Breast epithelium (tissue), 4 donors: ENCODE measurements around the gene H1-8. TPM values are rescaled to one million over a fixed set of nuclear protein-coding genes. Genes with fewer than 3 reads are reported as not detected.
A peak's percentile ranks its signal among the peaks of the same experiment; 100 is the strongest.

Experiments
- DNase-seq, 2 donors: peaks; one replicate each; pipeline ENCODE4 v3.0.0-alpha.2; 2019; ENCODE audit warnings: low spot score in 2 of 2
- H3K27ac ChIP-seq, 2 donors: fragments of 200-600 bp; sonication (generic) in 1 of 2; one replicate each; pipeline ENCODE4 v1.5.1; 2016 to 2019; ENCODE audit warnings: mild to moderate bottlenecking in 1 of 2
- H3K27me3 ChIP-seq, 2 donors: fragments of 200-600 bp; sonication (generic) in 1 of 2; one replicate each; pipeline versions ENCODE4 v1.5.1 to v1.6.0; 2017 to 2019; ENCODE audit warnings: control low read depth in 1 of 2, mild to moderate bottlenecking in 1 of 2
- H3K36me3 ChIP-seq: fragments of 200-600 bp; one replicate; pipeline ENCODE4 v1.5.1; 2019
- H3K4me1 ChIP-seq, 2 donors: fragments of 200-600 bp; sonication (generic); one replicate each; pipeline ENCODE4 v1.5.1; 2016 to 2019; ENCODE audit warnings: control low read depth in 1 of 2
- H3K4me3 ChIP-seq, 3 donors: fragments of 200-600 bp; sonication (generic); 1 replicate in 2 of 3; 2 replicates in 1 of 3; pipeline ENCODE4 v1.5.1; 2016 to 2019; ENCODE audit warnings: mild to moderate bottlenecking in 3 of 3, moderate library complexity in 2 of 3
- H3K9me3 ChIP-seq, 2 donors: fragments of 200-600 bp; sonication (generic) in 1 of 2; one replicate each; pipeline ENCODE4 v1.5.1; 2016 to 2019; ENCODE audit warnings: control low read depth in 1 of 2
- CTCF ChIP-seq, 3 donors: fragments of 450-650 bp; IDR thresholded peaks; one replicate each; pipeline ENCODE4 v1.5.1; 2016 to 2017; ENCODE audit warnings: antibody characterized with exemption in 3 of 3, mild to moderate bottlenecking in 3 of 3, moderate library complexity in 3 of 3
- POLR2A ChIP-seq: fragments of 450-650 bp; IDR thresholded peaks from one replicate; pipeline ENCODE4 v1.6.1; 2016; ENCODE audit warnings: antibody characterized with exemption, mild to moderate bottlenecking, moderate library complexity
- POLR2AphosphoS5 ChIP-seq, 3 donors: sonication (generic); formaldehyde crosslinking; IDR thresholded peaks; one replicate each; pipeline ENCODE4 v1.6.1; 2017; ENCODE audit warnings: antibody characterized with exemption in 3 of 3
- intact Hi-C: fragments of 100-400 bp; cut with DNase I; formaldehyde crosslinking; loops from one replicate; pipeline ENCODE4 v1.15.1; 2023; ENCODE audit warnings: low total_unique reads
- total RNA-seq, 3 donors: library from RNA; depleted of rRNA; stranded (reverse); fragments of >200 nt; gene quantifications; one replicate each; pipeline ENCODE4 v1.1.0, GENCODE V29; 2016

H1-8 gene
- total RNA-seq, 3 donors from 2014 or later = not detected

GRCh38 chr3:129549805-129550204 is 6.8 kb downstream of the H1-8 start:
- Histone ChIP-seq H3K9me3 (no peaks in the 10 kb centered on the region), H3K4me3 (no peak overlapping the region)

GRCh38 chr3:129552287-129553050 is 9.5 kb downstream of the H1-8 start:
- Histone ChIP-seq H3K27ac (no peak overlapping the region), H3K36me3 (no peaks in the 10 kb centered on the region), H3K27me3 (no peaks in the 10 kb centered on the region), H3K4me3 (no peak overlapping the region), H3K4me1 (no peaks in the 10 kb centered on the region), H3K9me3 (no peaks in the 10 kb centered on the region)
- no peak for TF ChIP-seq POLR2AphosphoS5 (IDR thresholded peaks at IDR 0.05)
- TF ChIP-seq POLR2A = no peak
- no peak for TF ChIP-seq CTCF (IDR thresholded peaks at IDR 0.05)
- no peak for DNase-seq
- intact Hi-C loops = no loop called here

More at GRCh38 chr3:129549805-129550204, 6.8 kb downstream of the H1-8 start:
- intact Hi-C loops = no loop called here
- no peaks in the 10 kb centered on the region for H3K4me1 ChIP-seq
- no peak overlapping the region for H3K27ac ChIP-seq
- DNase-seq = no peak
- no peaks in the 10 kb centered on the region for H3K36me3 ChIP-seq
- TF ChIP-seq POLR2AphosphoS5 (IDR thresholded peaks at IDR 0.05) = no peak
- H3K27me3 ChIP-seq = no peaks in the 10 kb centered on the region

- Histone ChIP-seq H3K9me3 (no peaks in the 10 kb centered on the region), H3K4me3 (no peak overlapping the region), H3K27me3 (no peaks in the 10 kb centered on the region), H3K27ac (peak overlapping the region in 1 of 2 donors; percentile 7), H3K36me3 (no peaks in the 10 kb centered on the region), H3K4me1 (no peaks in the 10 kb centered on the region)
- no peak for DNase-seq
- TF ChIP-seq CTCF (IDR thresholded peaks at IDR 0.05) (no peak), POLR2AphosphoS5 (IDR thresholded peaks at IDR 0.05) (no peak), POLR2A (no peak)
- intact Hi-C loops = no loop called here
Observed at GRCh38 chr3:129553171-129553570, 10.2 kb downstream of the H1-8 start.

GRCh38 chr3:129553719-129554118 is 10.7 kb downstream of the H1-8 start:
- Histone ChIP-seq H3K9me3 (no peaks in the 10 kb centered on the region), H3K36me3 (no peaks in the 10 kb centered on the region), H3K27ac (no peak overlapping the region), H3K4me1 (no peaks in the 10 kb centered on the region), H3K27me3 (no peaks in the 10 kb centered on the region), H3K4me3 (no peak overlapping the region)
- DNase-seq = no peak
- TF ChIP-seq POLR2AphosphoS5 (IDR thresholded peaks at IDR 0.05) = no peak
- TF ChIP-seq CTCF (IDR thresholded peaks at IDR 0.05) = no peak
- no peak for TF ChIP-seq POLR2A
- intact Hi-C loops = no loop called here

- intact Hi-C loops = no loop called here
- peak overlapping the region in 1 of 2 donors; percentile 26 for H3K27ac ChIP-seq
- no peaks in the 10 kb centered on the region for H3K4me1 ChIP-seq
Observed at GRCh38 chr3:129554356-129555152, 11.6 kb downstream of the H1-8 start.

More at GRCh38 chr3:129554356-129555152, 11.6 kb downstream of the H1-8 start:
- no peak for DNase-seq
- H3K36me3 ChIP-seq = no peaks in the 10 kb centered on the region
- no peak overlapping the region for H3K4me3 ChIP-seq
- TF ChIP-seq POLR2AphosphoS5 (IDR thresholded peaks at IDR 0.05) (no peak), CTCF (IDR thresholded peaks at IDR 0.05) (no peak), POLR2A (no peak)
- no peaks in the 10 kb centered on the region for H3K27me3 ChIP-seq
- H3K9me3 ChIP-seq = no peaks in the 10 kb centered on the region
